ENCODE results near the gene SLC16A8.

DNA sequence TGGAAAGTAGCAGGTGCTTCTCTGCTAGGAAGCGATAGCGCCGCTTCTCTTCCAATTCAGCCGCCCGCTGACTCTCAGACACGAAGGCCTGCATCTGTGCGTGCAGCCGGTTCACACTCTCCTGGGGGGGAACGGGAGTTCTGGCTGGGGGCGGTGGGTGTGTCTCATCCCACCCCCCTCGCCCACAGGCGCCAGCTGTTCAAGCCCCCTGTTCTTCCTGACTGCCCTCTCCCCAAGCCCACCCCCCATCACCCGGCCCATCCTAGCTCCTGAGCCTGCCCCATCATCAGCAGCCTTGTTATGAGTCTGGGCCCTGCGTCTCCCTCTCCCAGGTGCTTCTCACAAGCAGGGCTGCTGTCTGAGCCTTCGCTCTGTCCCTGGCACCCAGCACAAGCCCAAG is 13.1 kb upstream of the SLC16A8 start:
- TF ChIP-seq, protein P1, sequence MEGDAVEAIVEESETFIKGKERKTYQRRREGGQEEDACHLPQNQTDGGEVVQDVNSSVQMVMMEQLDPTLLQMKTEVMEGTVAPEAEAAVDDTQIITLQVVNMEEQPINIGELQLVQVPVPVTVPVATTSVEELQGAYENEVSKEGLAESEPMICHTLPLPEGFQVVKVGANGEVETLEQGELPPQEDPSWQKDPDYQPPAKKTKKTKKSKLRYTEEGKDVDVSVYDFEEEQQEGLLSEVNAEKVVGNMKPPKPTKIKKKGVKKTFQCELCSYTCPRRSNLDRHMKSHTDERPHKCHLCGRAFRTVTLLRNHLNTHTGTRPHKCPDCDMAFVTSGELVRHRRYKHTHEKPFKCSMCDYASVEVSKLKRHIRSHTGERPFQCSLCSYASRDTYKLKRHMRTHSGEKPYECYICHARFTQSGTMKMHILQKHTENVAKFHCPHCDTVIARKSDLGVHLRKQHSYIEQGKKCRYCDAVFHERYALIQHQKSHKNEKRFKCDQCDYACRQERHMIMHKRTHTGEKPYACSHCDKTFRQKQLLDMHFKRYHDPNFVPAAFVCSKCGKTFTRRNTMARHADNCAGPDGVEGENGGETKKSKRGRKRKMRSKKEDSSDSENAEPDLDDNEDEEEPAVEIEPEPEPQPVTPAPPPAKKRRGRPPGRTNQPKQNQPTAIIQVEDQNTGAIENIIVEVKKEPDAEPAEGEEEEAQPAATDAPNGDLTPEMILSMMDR (IDR thresholded peaks at IDR 0.05) = no peak
- TF ChIP-seq POLR2A (IDR thresholded peaks at IDR 0.05) = no peak

Data from uterus (tissue), 2 donors.